Measurements from ENCODE around the gene MAN1A2. TPM values are rescaled to one million over a fixed set of nuclear protein-coding genes. Genes with fewer than 3 reads are reported as not detected.

MAN1A2 gene
- total RNA-seq, 1 donor from 2014 or later, result 43.5 TPM

GRCh38 chr1:117318426-117318825 is 48.8 kb upstream of the MAN1A2 start:
- H3K36me3 ChIP-seq (ENCODE audit: insufficient read depth, low read length), result no peaks in the 10 kb centered on the region
- no peak overlapping the region for H3K9ac ChIP-seq (ENCODE audit: low read length)
- TF ChIP-seq, protein P1, sequence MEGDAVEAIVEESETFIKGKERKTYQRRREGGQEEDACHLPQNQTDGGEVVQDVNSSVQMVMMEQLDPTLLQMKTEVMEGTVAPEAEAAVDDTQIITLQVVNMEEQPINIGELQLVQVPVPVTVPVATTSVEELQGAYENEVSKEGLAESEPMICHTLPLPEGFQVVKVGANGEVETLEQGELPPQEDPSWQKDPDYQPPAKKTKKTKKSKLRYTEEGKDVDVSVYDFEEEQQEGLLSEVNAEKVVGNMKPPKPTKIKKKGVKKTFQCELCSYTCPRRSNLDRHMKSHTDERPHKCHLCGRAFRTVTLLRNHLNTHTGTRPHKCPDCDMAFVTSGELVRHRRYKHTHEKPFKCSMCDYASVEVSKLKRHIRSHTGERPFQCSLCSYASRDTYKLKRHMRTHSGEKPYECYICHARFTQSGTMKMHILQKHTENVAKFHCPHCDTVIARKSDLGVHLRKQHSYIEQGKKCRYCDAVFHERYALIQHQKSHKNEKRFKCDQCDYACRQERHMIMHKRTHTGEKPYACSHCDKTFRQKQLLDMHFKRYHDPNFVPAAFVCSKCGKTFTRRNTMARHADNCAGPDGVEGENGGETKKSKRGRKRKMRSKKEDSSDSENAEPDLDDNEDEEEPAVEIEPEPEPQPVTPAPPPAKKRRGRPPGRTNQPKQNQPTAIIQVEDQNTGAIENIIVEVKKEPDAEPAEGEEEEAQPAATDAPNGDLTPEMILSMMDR (IDR thresholded peaks at IDR 0.05; ENCODE audit: insufficient read depth, low read depth, low read length), result no peak
- no peak for TF ChIP-seq EZH2 (IDR thresholded peaks at IDR 0.05; ENCODE audit: insufficient read depth, low read length)
- no peak overlapping the region for H3K4me2 ChIP-seq (ENCODE audit: low read length)
- H3K4me3 ChIP-seq (ENCODE audit: insufficient read depth, low read depth, low read length), result no peak overlapping the region
- H4K20me1 ChIP-seq (ENCODE audit: insufficient read depth, low read length), result no peaks in the 10 kb centered on the region
- no peak overlapping the region for H3K27ac Mint-ChIP-seq (ENCODE audit: unreplicated experiment)
- peaks cover 18% of the 10 kb centered on the region for H3K27me3 ChIP-seq (ENCODE audit: insufficient read depth, low read length)
- no peaks in the 10 kb centered on the region for H3K4me1 Mint-ChIP-seq (ENCODE audit: low read depth, unreplicated experiment)
- H3K27me3 Mint-ChIP-seq (ENCODE audit: low read depth, unreplicated experiment), result no peaks in the 10 kb centered on the region
- no peaks in the 10 kb centered on the region for H3K4me1 ChIP-seq (ENCODE audit: insufficient read depth, low read length)
- no peaks in the 10 kb centered on the region for H3K9me3 ChIP-seq (ENCODE audit: insufficient read depth, low read depth, low read length)
- FAIRE-seq (no peak), DNase-seq (ENCODE audit: low read depth) (no peak)
- H2AFZ ChIP-seq (ENCODE audit: low read depth, low read length), result no peak overlapping the region
- no peak overlapping the region for H3K4me3 Mint-ChIP-seq (ENCODE audit: unreplicated experiment)
- no peaks in the 10 kb centered on the region for H3K9me3 Mint-ChIP-seq (ENCODE audit: unreplicated experiment)
- H3K79me2 ChIP-seq (ENCODE audit: insufficient read depth, low read length), result no peaks in the 10 kb centered on the region
- H3K27ac ChIP-seq (ENCODE audit: low read depth, low read length), result no peak overlapping the region
- no peaks in the 10 kb centered on the region for H3K36me3 Mint-ChIP-seq (ENCODE audit: low read depth, unreplicated experiment)

GRCh38 chr1:117320515-117320914 is 46.7 kb upstream of the MAN1A2 start:
- Histone ChIP-seq H3K27ac (ENCODE audit: low read depth, low read length) (no peak overlapping the region), H3K9ac (ENCODE audit: low read length) (no peak overlapping the region), H3K9me3 (ENCODE audit: insufficient read depth, low read depth, low read length) (no peaks in the 10 kb centered on the region), H2AFZ (ENCODE audit: low read depth, low read length) (no peak overlapping the region), H3K4me1 (ENCODE audit: insufficient read depth, low read length) (no peaks in the 10 kb centered on the region), H3K4me2 (ENCODE audit: low read length) (no peak overlapping the region), H3K27me3 (ENCODE audit: insufficient read depth, low read length) (peaks cover 19% of the 10 kb centered on the region), H3K79me2 (ENCODE audit: insufficient read depth, low read length) (no peaks in the 10 kb centered on the region), H3K4me3 (ENCODE audit: insufficient read depth, low read depth, low read length) (no peak overlapping the region), H3K36me3 (ENCODE audit: insufficient read depth, low read length) (no peaks in the 10 kb centered on the region), H4K20me1 (ENCODE audit: insufficient read depth, low read length) (no peaks in the 10 kb centered on the region)
- TF ChIP-seq, protein P1 (IDR thresholded peaks at IDR 0.05; ENCODE audit: insufficient read depth, low read depth, low read length), result no peak
- TF ChIP-seq EZH2 (IDR thresholded peaks at IDR 0.05; ENCODE audit: insufficient read depth, low read length), result no peak
- Mint-ChIP-seq H3K4me3 (ENCODE audit: unreplicated experiment) (no peak overlapping the region), H3K4me1 (ENCODE audit: low read depth, unreplicated experiment) (no peaks in the 10 kb centered on the region), H3K36me3 (ENCODE audit: low read depth, unreplicated experiment) (no peaks in the 10 kb centered on the region), H3K27ac (ENCODE audit: unreplicated experiment) (no peak overlapping the region), H3K27me3 (ENCODE audit: low read depth, unreplicated experiment) (peaks cover 3% of the 10 kb centered on the region), H3K9me3 (ENCODE audit: unreplicated experiment) (peaks cover 1% of the 10 kb centered on the region)
- DNase-seq (ENCODE audit: low read depth) (no peak), FAIRE-seq (no peak)

- H3K4me3 ChIP-seq (ENCODE audit: insufficient read depth, low read depth, low read length), result no peak overlapping the region
- Mint-ChIP-seq H3K36me3 (ENCODE audit: low read depth, unreplicated experiment) (no peaks in the 10 kb centered on the region), H3K27ac (ENCODE audit: unreplicated experiment) (no peak overlapping the region), H3K9me3 (ENCODE audit: unreplicated experiment) (peaks cover 1% of the 10 kb centered on the region), H3K4me3 (ENCODE audit: unreplicated experiment) (no peak overlapping the region), H3K4me1 (ENCODE audit: low read depth, unreplicated experiment) (no peaks in the 10 kb centered on the region), H3K27me3 (ENCODE audit: low read depth, unreplicated experiment) (peaks cover 3% of the 10 kb centered on the region)
- DNase-seq (ENCODE audit: low read depth) (no peak), FAIRE-seq (no peak)
- H3K4me2 ChIP-seq (ENCODE audit: low read length), result no peak overlapping the region
- H3K36me3 ChIP-seq (ENCODE audit: insufficient read depth, low read length), result no peaks in the 10 kb centered on the region
- no peaks in the 10 kb centered on the region for H3K4me1 ChIP-seq (ENCODE audit: insufficient read depth, low read length)
- no peak overlapping the region for H3K27ac ChIP-seq (ENCODE audit: low read depth, low read length)
- no peak overlapping the region for H2AFZ ChIP-seq (ENCODE audit: low read depth, low read length)
- H4K20me1 ChIP-seq (ENCODE audit: insufficient read depth, low read length), result no peaks in the 10 kb centered on the region
- H3K27me3 ChIP-seq (ENCODE audit: insufficient read depth, low read length), result peaks cover 19% of the 10 kb centered on the region
- TF ChIP-seq, protein P1 (IDR thresholded peaks at IDR 0.05; ENCODE audit: insufficient read depth, low read depth, low read length), result no peak
- no peaks in the 10 kb centered on the region for H3K79me2 ChIP-seq (ENCODE audit: insufficient read depth, low read length)
- no peaks in the 10 kb centered on the region for H3K9me3 ChIP-seq (ENCODE audit: insufficient read depth, low read depth, low read length)
- no peak overlapping the region for H3K9ac ChIP-seq (ENCODE audit: low read length)
Observed at GRCh38 chr1:117321680-117322609, 45.3 kb upstream of the MAN1A2 start.
